Fibroblast of pulmonary artery (primary cell): Measurements from ENCODE around the gene SLC39A6.
"Not testable (repeated sequence)": the region's sequence is repeated elsewhere in the genome, so short reads cannot be mapped to it uniquely, and the experiment has no call there.

ENCODE experiments used
- DNase-seq: peaks from one replicate; pipeline ENCODE4 v3.0.0-alpha.2; 2010; ENCODE audit warnings: low read depth
- H3K4me3 ChIP-seq: replicated peaks from 2 replicates; pipeline ENCODE4 v1.5.1; 2011; ENCODE audit warnings: low read depth, mild to moderate bottlenecking, control low read depth, low read length, moderate library complexity
- TF ChIP-seq, protein P1 (sequence below): IDR thresholded peaks from 2 replicates; pipeline ENCODE4 v1.5.1; 2011; ENCODE audit warnings: mild to moderate bottlenecking, control low read depth, low read length, inconsistent platforms; ENCODE audit errors: missing control alignments

Gene SLC39A6

DNA sequence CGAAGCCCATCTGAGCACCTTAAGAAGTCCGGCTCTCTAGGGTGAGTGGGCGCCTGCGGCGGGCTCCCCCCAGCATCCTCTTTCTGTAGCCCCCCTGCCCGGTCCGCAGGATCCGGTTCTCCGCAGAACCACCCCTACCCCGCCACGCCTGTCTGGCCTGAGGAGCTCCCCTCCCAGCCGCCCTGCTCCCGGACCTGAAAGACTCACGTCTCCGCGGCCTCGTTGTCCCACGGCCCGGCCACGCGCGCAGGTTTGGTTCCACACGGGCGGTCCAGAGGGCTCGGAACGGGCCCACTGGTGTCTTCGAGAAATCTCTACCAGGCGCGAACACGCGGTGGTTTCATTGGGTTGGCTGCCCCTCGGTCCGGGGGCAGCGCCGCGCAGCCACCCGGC is 237 bp downstream of the SLC39A6 start:
- peak overlapping the region; percentile 97 for H3K4me3 ChIP-seq
- TF ChIP-seq, protein P1, sequence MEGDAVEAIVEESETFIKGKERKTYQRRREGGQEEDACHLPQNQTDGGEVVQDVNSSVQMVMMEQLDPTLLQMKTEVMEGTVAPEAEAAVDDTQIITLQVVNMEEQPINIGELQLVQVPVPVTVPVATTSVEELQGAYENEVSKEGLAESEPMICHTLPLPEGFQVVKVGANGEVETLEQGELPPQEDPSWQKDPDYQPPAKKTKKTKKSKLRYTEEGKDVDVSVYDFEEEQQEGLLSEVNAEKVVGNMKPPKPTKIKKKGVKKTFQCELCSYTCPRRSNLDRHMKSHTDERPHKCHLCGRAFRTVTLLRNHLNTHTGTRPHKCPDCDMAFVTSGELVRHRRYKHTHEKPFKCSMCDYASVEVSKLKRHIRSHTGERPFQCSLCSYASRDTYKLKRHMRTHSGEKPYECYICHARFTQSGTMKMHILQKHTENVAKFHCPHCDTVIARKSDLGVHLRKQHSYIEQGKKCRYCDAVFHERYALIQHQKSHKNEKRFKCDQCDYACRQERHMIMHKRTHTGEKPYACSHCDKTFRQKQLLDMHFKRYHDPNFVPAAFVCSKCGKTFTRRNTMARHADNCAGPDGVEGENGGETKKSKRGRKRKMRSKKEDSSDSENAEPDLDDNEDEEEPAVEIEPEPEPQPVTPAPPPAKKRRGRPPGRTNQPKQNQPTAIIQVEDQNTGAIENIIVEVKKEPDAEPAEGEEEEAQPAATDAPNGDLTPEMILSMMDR: no peak
- DNase-seq: no peak

DNA sequence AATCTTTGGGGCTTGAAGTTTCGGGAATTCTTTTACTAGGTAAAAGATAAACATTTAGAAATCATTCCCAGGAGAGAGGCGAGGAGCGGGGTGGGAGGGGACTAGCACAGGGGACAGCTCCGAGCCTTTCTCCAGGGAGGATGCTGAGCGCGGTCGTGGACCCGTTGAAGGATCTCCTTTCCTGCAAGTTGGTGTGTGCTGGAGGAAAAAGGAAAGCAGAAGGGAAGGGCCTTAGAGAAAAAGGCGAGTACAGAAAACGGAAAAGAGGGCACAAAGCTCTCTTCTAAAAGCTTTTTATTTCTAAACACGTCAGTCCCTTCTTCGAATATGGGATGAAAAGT is 640 bp downstream of the SLC39A6 start:
- peak; percentile 36 for DNase-seq
- peak overlapping the region; percentile 97 for H3K4me3 ChIP-seq
- TF ChIP-seq, protein P1: no peak

DNA sequence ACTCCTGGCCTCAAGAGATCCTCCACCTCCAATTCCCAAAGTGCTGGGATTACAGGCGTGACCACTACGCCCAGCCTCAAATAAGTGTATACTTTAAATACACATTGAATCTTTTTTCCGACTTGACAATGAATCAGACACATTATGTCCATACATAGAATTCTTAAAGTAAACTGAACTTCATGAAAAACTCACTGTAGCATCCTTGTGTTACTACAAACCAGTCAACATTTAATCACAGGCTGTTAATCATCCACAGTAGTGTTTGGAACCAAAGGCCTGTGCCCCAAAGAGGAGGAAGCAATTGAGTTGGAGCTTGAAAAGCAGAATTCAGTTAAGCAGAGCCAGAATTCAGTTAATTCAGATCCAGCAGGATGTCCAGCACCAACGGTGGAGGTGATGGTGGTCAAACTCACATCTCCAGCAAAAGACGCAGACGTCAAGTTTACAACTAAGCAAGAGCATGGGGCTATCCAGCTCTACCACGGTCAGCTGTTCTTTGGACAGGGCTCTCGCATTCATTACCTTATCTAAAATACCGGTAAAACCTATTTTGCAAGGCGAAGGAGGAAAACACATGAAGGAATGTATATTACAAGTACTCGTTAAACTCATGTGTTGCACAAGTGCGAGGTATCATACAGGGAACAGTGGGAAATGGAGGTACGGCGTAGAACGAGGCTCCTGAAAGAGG is 1.2 kb downstream of the SLC39A6 start:
- H3K4me3 ChIP-seq: peak overlapping the region; percentile 97

DNA sequence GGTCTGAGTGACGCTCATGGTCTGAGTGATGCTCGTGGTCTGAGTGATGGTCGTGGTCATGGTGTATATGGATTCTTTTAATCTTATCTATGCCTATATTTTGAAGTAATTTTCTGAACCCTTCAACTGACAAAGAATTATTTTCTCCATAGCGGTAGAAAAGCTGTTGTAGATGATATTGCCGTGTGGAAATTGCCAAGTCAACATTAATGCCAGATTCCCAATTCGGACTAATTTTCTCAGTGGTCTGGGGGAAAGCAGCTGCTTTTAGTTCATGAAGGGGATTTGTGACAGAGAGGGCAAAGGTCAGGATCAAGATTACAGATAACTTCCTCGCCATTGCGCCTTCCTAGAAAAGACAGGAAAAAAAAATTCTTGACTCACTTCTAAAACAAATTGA is 2.5 kb downstream of the SLC39A6 start:
- TF ChIP-seq, protein P1: no peak
- DNase-seq: no peak
- H3K4me3 ChIP-seq: no peak overlapping the region

More for the DNA sequence above, 1.2 kb downstream of the SLC39A6 start:
- TF ChIP-seq, protein P1: no peak
- DNase-seq: peak; percentile 23

DNA sequence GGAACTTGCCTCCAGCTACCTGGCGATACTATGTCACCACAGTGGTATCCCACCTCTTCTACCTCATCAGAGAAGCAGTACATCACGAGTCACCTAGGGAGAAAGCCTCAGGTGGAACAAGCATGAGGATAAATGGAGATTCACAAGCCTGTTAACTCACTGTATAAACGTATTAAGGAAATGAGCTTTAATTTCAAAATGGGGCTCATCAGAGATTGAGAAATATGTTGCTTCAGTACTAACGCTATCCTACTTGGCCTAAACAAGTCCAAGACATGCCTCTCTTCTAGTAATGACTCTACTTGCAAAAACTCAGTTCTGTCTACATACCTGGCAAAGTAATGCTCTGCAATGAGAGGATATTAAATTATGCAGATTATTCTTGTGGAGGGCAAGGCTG is 4.3 kb downstream of the SLC39A6 start:
- DNase-seq: no peak
- H3K4me3 ChIP-seq: no peak overlapping the region
- TF ChIP-seq, protein P1: no peak

DNA sequence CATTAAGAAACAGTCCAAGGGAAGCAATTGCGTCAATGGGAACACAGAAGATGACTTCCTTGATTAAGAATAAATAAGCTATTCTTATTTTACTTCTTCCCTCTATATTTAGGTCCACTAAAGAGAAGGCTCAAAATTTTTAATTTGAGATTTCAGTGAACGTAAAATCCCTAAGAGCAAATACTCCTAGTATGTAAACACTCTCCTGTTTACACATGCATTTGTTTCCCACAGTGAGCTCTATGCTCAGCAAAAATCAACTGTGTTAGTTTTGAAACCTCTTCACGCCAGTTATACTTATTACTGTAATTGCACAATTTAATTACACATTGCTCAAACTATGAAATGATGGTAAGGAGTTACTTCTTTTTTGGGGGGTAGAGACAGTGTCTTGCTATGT is 8.8 kb downstream of the SLC39A6 start:
- TF ChIP-seq, protein P1: no peak
- no peak for DNase-seq
- H3K4me3 ChIP-seq: no peak overlapping the region

DNA sequence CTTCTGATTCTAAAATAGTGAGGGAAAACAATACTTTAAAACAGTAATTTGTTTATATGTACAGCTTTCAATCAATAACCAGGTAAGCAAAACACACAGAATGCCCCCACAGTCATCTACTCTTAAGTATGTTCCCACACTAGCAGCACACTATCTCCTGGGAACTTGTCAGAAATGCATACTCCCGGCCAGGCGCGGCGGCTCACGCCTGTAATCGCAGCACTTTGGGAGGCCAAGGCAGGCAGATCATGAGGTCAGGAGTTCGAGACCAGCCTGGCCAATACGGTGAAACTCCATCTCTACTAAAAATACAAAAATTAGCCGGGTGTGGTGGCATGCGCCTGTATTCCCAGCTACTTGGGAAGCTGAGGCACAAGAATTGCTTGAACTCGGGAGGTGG is 12.4 kb downstream of the SLC39A6 start:
- DNase-seq, H3K4me3 ChIP-seq: not testable (repeated sequence)
